PFSK-1 (cell line): Measurements from ENCODE around the gene NT5M.

ENCODE experiments used
- POLR2AphosphoS5 ChIP-seq: IDR thresholded peaks from 2 replicates; pipeline ENCODE4 v1.6.1; 2012; ENCODE audit warnings: low read depth, mild to moderate bottlenecking, control low read depth, low read length, moderate library complexity
- REST ChIP-seq, 2 experiments: IDR thresholded peaks; 2 replicates each; pipeline versions ENCODE4 v1.6.1 to v1.8.0; 2011 to 2012; ENCODE audit warnings: low read depth in 2 of 2, low read length in 2 of 2, control low read depth in 1 of 2, inconsistent platforms in 1 of 2, mild to moderate bottlenecking in 1 of 2, moderate library complexity in 1 of 2; ENCODE audit not compliant: insufficient read depth in 1 of 2
- TAF1 ChIP-seq: IDR thresholded peaks from 2 replicates; pipeline ENCODE4 v1.6.1; 2012; ENCODE audit warnings: low read length, control low read depth, borderline replicate concordance; ENCODE audit not compliant: insufficient read depth

DNA sequence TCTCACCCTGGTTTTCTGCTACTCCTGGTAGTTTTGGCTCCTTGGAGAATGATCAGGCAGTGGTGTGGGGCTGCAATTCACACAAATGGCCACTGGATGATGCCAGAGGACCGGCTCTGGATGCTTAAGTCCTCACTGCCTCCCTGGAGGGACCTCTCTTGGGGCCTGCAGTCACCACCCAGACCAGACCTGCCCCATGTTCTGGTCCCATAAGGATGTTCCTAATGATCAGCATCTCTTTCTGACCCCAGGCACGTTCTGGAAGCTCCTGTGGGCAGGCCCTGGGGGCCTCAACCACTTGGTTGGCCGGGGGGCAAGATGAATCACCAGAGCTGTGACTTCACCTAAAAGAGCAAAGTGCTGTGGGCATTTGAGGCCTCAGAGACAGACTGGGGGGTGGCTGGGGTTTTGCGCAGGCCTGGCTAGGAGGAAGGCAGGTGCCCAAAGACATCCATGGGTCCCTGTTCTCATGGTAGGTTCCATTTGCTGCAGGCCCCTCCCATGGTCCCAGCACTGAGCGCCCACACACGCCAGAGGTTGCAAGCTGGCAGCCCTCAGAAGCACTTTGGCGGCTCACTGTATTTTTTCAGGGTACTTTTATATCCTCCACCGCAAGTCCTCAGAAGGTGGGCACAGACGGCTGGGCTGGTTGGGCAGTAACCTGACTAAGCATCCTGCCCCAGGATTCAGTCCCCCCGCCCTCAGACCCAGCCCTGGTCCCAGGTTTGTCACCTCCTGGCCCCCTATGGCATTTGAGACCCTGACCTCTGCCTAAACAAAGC, 53.2 kb downstream of the NT5M start:
- TF ChIP-seq REST (IDR thresholded peaks at IDR 0.05; ENCODE audit: insufficient read depth in 1 of 2, low read depth in 2 of 2, low read length in 2 of 2) (no peak), POLR2AphosphoS5 (no peak), TAF1 (no peak)
